ENCODE data around the gene HIKESHI. TPM values are rescaled to one million over a fixed set of nuclear protein-coding genes. Genes with fewer than 3 reads are reported as not detected.

Gene HIKESHI
- total and polyA plus RNA-seq, 2 experiments from 2014 or later, result 71.2 to 162 TPM

GRCh38 chr11:86262387-86262786, 39.7 kb upstream of the HIKESHI start (continued):
- TF ChIP-seq ZNF462 (CRISPR knock-in tag; IDR thresholded peaks at IDR 0.05) (no peak), POLR2AphosphoS5 (IDR thresholded peaks at IDR 0.05; ENCODE audit: low read depth) (no peak)

DNA sequence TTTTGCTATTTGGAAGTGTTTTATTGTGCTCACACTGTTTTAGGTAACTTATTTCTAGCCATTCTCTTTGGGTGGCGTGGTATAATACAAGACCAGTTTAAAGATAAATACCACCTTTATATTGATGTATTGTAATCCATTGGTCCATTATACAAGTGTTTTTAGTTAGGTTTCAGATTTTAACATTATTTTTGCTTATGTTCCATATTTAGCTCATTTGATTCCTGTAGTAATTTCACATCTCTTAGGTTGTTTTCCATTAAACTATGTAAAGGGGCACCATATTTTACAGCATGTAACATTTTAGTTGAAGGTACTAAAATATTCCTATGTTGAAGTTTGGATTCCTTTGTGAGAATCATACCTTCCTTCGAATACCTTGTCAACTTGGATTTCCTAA, 37.4 kb upstream of the HIKESHI start:
- Histone ChIP-seq H3K79me2 (replicated peaks; ENCODE audit: insufficient read depth) (no peaks in the 10 kb centered on the region), H3K27me3 (ENCODE audit: insufficient read depth) (no peaks in the 10 kb centered on the region), H3K4me2 (no peak overlapping the region), H3F3A (replicated peaks; ENCODE audit: low read depth) (no peaks in the 10 kb centered on the region), H3K4me3 (no peak overlapping the region), H2AFZ (no peak overlapping the region), H3K9me2 (ENCODE audit: insufficient read depth) (no peaks in the 10 kb centered on the region), H3K36me3 (ENCODE audit: insufficient read depth) (no peaks in the 10 kb centered on the region), H4K20me1 (replicated peaks; ENCODE audit: insufficient read depth) (no peaks in the 10 kb centered on the region), H3K27ac (ENCODE audit: low read depth) (no peak overlapping the region), H3K4me1 (ENCODE audit: insufficient read depth) (no peaks in the 10 kb centered on the region)
- Mint-ChIP-seq H3K36me3 (ENCODE audit: low read depth) (peaks cover 34% of the 10 kb centered on the region), H3K27ac (no peak overlapping the region), H3K4me1 (no peaks in the 10 kb centered on the region), H3K27me3 (ENCODE audit: insufficient read depth, low read depth, poor library complexity) (peaks cover 3% of the 10 kb centered on the region), H3K4me3 (no peak overlapping the region), H3K9me3 (no peaks in the 10 kb centered on the region; the same call in 2 of the 3 replicates)
- no peak for DNase-seq (ENCODE audit: low spot score)
- no peak for ATAC-seq
- TF ChIP-seq CREB1 (CRISPR knock-in tag; IDR thresholded peaks at IDR 0.05; ENCODE audit: low read depth) (no peak), CTCF (conservative IDR thresholded peaks at IDR 0.05; ENCODE audit: low read depth in 2 of 2) (no peak), EZH2 (IDR thresholded peaks at IDR 0.05; ENCODE audit: low read depth, unreplicated experiment) (no peak), NANOG (IDR thresholded peaks at IDR 0.05; ENCODE audit: borderline replicate concordance) (no peak), EZH2phosphoT487 (IDR thresholded peaks at IDR 0.05; ENCODE audit: unreplicated experiment) (no peak), ZNF114 (CRISPR knock-in tag; IDR thresholded peaks at IDR 0.05) (no peak)
- TF ChIP-seq, protein P1, sequence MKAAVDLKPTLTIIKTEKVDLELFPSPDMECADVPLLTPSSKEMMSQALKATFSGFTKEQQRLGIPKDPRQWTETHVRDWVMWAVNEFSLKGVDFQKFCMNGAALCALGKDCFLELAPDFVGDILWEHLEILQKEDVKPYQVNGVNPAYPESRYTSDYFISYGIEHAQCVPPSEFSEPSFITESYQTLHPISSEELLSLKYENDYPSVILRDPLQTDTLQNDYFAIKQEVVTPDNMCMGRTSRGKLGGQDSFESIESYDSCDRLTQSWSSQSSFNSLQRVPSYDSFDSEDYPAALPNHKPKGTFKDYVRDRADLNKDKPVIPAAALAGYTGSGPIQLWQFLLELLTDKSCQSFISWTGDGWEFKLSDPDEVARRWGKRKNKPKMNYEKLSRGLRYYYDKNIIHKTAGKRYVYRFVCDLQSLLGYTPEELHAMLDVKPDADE (IDR thresholded peaks at IDR 0.05), result no peak
